ENCODE measurements around the gene USP17L19. TPM values are rescaled to one million over a fixed set of nuclear protein-coding genes. Genes with fewer than 3 reads are reported as not detected.
A peak's percentile ranks its signal among the peaks of the same experiment; 100 is the strongest.
"Not testable (repeated sequence)": the region's sequence is repeated elsewhere in the genome, so short reads cannot be mapped to it uniquely, and the experiment has no call there.

Gene USP17L19, protein sequence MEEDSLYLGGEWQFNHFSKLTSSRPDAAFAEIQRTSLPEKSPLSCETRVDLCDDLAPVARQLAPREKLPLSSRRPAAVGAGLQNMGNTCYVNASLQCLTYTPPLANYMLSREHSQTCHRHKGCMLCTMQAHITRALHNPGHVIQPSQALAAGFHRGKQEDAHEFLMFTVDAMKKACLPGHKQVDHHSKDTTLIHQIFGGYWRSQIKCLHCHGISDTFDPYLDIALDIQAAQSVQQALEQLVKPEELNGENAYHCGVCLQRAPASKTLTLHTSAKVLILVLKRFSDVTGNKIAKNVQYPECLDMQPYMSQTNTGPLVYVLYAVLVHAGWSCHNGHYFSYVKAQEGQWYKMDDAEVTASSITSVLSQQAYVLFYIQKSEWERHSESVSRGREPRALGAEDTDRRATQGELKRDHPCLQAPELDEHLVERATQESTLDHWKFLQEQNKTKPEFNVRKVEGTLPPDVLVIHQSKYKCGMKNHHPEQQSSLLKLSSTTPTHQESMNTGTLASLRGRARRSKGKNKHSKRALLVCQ
- not detected for total RNA-seq (ENCODE audit: unreplicated experiment)
- long read RNA-seq = 0 reads

DNA sequence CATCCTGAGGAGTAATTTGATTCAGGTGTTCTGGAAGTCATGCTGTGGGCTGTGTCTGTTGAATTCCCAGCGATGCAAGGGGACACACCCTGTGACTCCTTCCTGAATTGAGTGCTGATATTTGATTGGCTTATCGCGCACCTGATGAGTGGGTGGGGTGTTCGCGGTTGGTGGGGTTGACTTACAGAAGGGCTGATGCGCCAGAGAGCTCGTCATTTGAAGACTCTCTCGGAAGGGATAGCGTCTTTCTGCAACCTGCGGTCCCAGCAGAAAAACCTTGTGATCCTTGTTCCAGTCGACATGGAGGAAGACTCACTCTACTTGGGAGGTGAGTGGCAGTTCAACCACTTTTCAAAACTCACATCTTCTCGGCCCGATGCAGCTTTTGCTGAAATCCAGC lies at the start of gene USP17L19:
TSS of gene USP17L19 (plus strand) at position 301 of the 400 bp plus-strand sequence. CDS start at position 301, 0 bp downstream.
- H3K27me3 Mint-ChIP-seq (ENCODE audit: unreplicated experiment); DNase-seq; H3K36me3 Mint-ChIP-seq (ENCODE audit: unreplicated experiment); H3K27ac Mint-ChIP-seq (ENCODE audit: unreplicated experiment); H3K4me3 Mint-ChIP-seq (ENCODE audit: unreplicated experiment); H3K9me3 Mint-ChIP-seq (ENCODE audit: unreplicated experiment); H3K4me1 Mint-ChIP-seq (ENCODE audit: low read depth, unreplicated experiment): not testable (repeated sequence)

DNA sequence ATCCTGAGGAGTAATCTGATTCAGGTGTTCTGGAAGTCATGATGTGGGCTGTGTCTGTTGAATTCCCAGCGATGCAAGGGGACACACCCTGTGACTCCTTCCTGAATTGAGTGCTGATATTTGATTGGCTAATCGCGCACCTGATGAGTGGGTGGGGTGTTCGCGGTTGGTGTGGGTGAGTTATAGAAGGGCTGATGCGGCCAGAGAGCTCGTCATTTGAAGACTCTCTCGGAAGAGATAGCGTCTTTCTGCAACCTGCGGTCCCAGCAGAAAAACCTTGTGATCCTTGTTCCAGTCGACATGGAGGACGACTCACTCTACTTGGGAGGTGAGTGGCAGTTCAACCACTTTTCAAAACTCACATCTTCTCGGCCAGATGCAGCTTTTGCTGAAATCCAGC lies 42.8 kb upstream of the USP17L19 start, which contains the start of gene USP17L10:
TSS of gene USP17L10 (plus strand) at position 301 of the 400 bp plus-strand sequence. CDS start at position 301, 0 bp downstream.
- not testable (repeated sequence) for H3K4me1 Mint-ChIP-seq (ENCODE audit: low read depth, unreplicated experiment); H3K27ac Mint-ChIP-seq (ENCODE audit: unreplicated experiment); DNase-seq; H3K36me3 Mint-ChIP-seq (ENCODE audit: unreplicated experiment); H3K9me3 Mint-ChIP-seq (ENCODE audit: unreplicated experiment); H3K27me3 Mint-ChIP-seq (ENCODE audit: unreplicated experiment); H3K4me3 Mint-ChIP-seq (ENCODE audit: unreplicated experiment)

DNA sequence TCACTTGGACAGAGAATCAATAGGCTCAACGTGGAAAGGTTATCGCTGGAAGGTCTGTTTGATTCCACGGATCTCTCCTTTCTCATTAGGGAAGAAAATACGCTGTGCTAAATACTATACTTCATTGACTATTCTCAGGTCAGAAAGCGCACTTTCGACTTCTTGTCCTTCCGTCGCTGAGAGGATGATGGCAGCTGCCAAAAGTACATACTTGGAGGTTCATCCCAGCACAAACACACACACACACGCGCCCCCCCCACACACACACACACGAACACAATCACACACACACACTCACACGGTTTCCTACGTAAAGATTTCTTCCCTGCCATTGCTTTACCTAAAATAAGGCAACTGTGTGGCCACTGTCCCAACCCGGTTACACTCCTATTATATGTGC lies 38.5 kb upstream of the USP17L19 start:
- H3K36me3 Mint-ChIP-seq (ENCODE audit: unreplicated experiment); H3K9me3 Mint-ChIP-seq (ENCODE audit: unreplicated experiment); H3K27ac Mint-ChIP-seq (ENCODE audit: unreplicated experiment); H3K4me1 Mint-ChIP-seq (ENCODE audit: low read depth, unreplicated experiment); H3K4me3 Mint-ChIP-seq (ENCODE audit: unreplicated experiment); H3K27me3 Mint-ChIP-seq (ENCODE audit: unreplicated experiment); DNase-seq: not testable (repeated sequence)

DNA sequence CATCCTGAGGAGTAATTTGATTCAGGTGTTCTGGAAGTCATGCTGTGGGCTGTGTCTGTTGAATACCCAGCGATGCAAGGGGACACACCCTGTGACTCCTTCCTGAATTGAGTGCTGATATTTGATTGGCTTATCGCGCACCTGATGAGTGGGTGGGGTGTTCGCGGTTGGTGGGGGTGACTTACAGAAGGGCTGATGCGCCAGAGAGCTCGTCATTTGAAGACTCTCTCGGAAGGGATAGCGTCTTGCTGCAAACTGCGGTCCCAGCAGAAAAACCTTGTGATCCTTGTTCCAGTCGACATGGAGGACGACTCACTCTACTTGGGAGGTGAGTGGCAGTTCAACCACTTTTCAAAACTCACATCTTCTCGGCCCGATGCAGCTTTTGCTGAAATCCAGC lies 38.1 kb upstream of the USP17L19 start, which contains the start of gene USP17L11:
TSS of gene USP17L11 (plus strand) at position 301 of the 400 bp plus-strand sequence. CDS start at position 301, 0 bp downstream.
- H3K4me1 Mint-ChIP-seq (ENCODE audit: low read depth, unreplicated experiment); H3K27me3 Mint-ChIP-seq (ENCODE audit: unreplicated experiment); H3K27ac Mint-ChIP-seq (ENCODE audit: unreplicated experiment); H3K9me3 Mint-ChIP-seq (ENCODE audit: unreplicated experiment); H3K36me3 Mint-ChIP-seq (ENCODE audit: unreplicated experiment); H3K4me3 Mint-ChIP-seq (ENCODE audit: unreplicated experiment); DNase-seq: not testable (repeated sequence)

DNA sequence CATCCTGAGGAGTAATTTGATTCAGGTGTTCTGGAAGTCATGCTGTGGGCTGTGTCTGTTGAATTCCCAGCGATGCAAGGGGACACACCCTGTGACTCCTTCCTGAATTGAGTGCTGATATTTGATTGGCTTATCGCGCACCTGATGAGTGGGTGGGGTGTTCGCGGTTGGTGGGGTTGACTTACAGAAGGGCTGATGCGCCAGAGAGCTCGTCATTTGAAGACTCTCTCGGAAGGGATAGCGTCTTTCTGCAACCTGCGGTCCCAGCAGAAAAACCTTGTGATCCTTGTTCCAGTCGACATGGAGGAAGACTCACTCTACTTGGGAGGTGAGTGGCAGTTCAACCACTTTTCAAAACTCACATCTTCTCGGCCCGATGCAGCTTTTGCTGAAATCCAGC lies 33.3 kb upstream of the USP17L19 start, which contains the start of gene USP17L12:
TSS of gene USP17L12 (plus strand) at position 301 of the 400 bp plus-strand sequence. CDS start at position 301, 0 bp downstream.
- DNase-seq; H3K27ac Mint-ChIP-seq (ENCODE audit: unreplicated experiment); H3K4me1 Mint-ChIP-seq (ENCODE audit: low read depth, unreplicated experiment); H3K4me3 Mint-ChIP-seq (ENCODE audit: unreplicated experiment); H3K27me3 Mint-ChIP-seq (ENCODE audit: unreplicated experiment); H3K9me3 Mint-ChIP-seq (ENCODE audit: unreplicated experiment); H3K36me3 Mint-ChIP-seq (ENCODE audit: unreplicated experiment): not testable (repeated sequence)

DNA sequence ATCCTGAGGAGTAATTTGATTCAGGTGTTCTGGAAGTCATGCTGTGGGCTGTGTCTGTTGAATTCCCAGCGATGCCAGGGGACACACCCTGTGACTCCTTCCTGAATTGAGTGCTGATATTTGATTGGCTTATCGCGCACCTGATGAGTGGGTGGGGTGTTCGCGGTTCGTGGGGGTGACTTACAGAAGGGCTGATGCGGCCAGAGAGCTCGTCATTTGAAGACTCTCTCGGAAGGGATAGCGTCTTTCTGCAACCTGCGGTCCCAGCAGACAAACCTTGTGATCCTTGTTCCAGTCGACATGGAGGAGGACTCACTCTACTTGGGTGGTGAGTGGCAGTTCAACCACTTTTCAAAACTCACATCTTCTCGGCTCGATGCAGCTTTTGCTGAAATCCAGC lies 28.6 kb upstream of the USP17L19 start, which contains the start of gene USP17L13:
TSS of gene USP17L13 (plus strand) at position 301 of the 400 bp plus-strand sequence. CDS start at position 301, 0 bp downstream.
- not testable (repeated sequence) for H3K4me3 Mint-ChIP-seq (ENCODE audit: unreplicated experiment); H3K9me3 Mint-ChIP-seq (ENCODE audit: unreplicated experiment); H3K27ac Mint-ChIP-seq (ENCODE audit: unreplicated experiment); H3K4me1 Mint-ChIP-seq (ENCODE audit: low read depth, unreplicated experiment); H3K36me3 Mint-ChIP-seq (ENCODE audit: unreplicated experiment); H3K27me3 Mint-ChIP-seq (ENCODE audit: unreplicated experiment); DNase-seq

DNA sequence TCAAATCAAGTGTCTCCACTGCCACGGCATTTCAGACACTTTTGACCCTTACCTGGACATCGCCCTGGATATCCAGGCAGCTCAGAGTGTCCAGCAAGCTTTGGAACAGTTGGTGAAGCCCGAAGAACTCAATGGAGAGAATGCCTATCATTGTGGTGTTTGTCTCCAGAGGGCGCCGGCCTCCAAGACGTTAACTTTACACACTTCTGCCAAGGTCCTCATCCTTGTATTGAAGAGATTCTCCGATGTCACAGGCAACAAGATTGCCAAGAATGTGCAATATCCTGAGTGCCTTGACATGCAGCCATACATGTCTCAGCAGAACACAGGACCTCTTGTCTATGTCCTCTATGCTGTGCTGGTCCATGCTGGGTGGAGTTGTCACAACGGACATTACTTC lies 22.9 kb upstream of the USP17L19 start:
- H3K4me3 Mint-ChIP-seq (ENCODE audit: unreplicated experiment); H3K4me1 Mint-ChIP-seq (ENCODE audit: low read depth, unreplicated experiment); H3K27me3 Mint-ChIP-seq (ENCODE audit: unreplicated experiment); DNase-seq; H3K27ac Mint-ChIP-seq (ENCODE audit: unreplicated experiment); H3K9me3 Mint-ChIP-seq (ENCODE audit: unreplicated experiment); H3K36me3 Mint-ChIP-seq (ENCODE audit: unreplicated experiment): not testable (repeated sequence)

DNA sequence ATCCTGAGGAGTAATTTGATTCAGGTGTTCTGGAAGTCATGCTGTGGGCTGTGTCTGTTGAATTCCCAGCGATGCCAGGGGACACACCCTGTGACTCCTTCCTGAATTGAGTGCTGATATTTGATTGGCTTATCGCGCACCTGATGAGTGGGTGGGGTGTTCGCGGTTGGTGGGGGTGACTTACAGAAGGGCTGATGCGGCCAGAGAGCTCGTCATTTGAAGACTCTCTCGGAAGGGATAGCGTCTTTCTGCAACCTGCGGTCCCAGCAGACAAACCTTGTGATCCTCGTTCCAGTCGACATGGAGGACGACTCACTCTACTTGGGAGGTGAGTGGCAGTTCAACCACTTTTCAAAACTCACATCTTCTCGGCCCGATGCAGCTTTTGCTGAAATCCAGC lies 19.1 kb upstream of the USP17L19 start, which contains the start of gene USP17L15:
TSS of gene USP17L15 (plus strand) at position 301 of the 400 bp plus-strand sequence. CDS start at position 301, 0 bp downstream.
- not testable (repeated sequence) for H3K4me1 Mint-ChIP-seq (ENCODE audit: low read depth, unreplicated experiment); H3K27me3 Mint-ChIP-seq (ENCODE audit: unreplicated experiment)

DNA sequence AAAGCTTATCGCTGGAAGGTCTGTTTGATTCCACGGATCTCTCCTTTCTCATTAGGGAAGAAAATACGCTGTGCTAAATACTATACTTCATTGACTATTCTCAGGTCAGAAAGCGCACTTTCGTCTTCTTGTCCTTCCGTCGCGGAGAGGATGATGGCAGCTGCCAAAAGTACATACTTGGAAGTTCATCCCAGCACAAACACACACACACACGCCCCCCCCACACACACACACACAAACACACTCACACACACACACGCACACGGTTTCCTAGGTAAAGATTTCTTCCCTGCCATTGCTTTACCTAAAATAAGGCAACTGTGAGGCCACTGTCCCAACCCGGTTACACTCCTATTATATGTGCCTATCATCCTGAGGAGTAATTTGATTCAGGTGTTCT lies 14.7 kb upstream of the USP17L19 start:
- H3K9me3 Mint-ChIP-seq (ENCODE audit: unreplicated experiment); H3K4me1 Mint-ChIP-seq (ENCODE audit: low read depth, unreplicated experiment); DNase-seq; H3K27ac Mint-ChIP-seq (ENCODE audit: unreplicated experiment); H3K27me3 Mint-ChIP-seq (ENCODE audit: unreplicated experiment); H3K36me3 Mint-ChIP-seq (ENCODE audit: unreplicated experiment); H3K4me3 Mint-ChIP-seq (ENCODE audit: unreplicated experiment): not testable (repeated sequence)

More for the DNA sequence above, 19.1 kb upstream of the USP17L19 start, which contains the start of gene USP17L15:
- H3K4me3 Mint-ChIP-seq (ENCODE audit: unreplicated experiment); DNase-seq; H3K9me3 Mint-ChIP-seq (ENCODE audit: unreplicated experiment); H3K27ac Mint-ChIP-seq (ENCODE audit: unreplicated experiment); H3K36me3 Mint-ChIP-seq (ENCODE audit: unreplicated experiment): not testable (repeated sequence)

DNA sequence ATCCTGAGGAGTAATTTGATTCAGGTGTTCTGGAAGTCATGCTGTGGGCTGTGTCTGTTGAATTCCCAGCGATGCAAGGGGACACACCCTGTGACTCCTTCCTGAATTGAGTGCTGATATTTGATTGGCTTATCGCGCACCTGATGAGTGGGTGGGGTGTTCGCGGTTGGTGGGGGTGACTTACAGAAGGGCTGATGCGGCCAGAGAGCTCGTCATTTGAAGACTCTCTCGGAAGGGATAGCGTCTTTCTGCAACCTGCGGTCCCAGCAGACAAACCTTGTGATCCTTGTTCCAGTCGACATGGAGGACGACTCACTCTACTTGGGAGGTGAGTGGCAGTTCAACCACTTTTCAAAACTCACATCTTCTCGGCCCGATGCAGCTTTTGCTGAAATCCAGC lies 9.6 kb upstream of the USP17L19 start, which contains the start of gene USP17L17:
TSS of gene USP17L17 (plus strand) at position 301 of the 400 bp plus-strand sequence. CDS start at position 301, 0 bp downstream.
- not testable (repeated sequence) for H3K36me3 Mint-ChIP-seq (ENCODE audit: unreplicated experiment); H3K27me3 Mint-ChIP-seq (ENCODE audit: unreplicated experiment); H3K4me1 Mint-ChIP-seq (ENCODE audit: low read depth, unreplicated experiment); H3K27ac Mint-ChIP-seq (ENCODE audit: unreplicated experiment); H3K4me3 Mint-ChIP-seq (ENCODE audit: unreplicated experiment); H3K9me3 Mint-ChIP-seq (ENCODE audit: unreplicated experiment); DNase-seq

DNA sequence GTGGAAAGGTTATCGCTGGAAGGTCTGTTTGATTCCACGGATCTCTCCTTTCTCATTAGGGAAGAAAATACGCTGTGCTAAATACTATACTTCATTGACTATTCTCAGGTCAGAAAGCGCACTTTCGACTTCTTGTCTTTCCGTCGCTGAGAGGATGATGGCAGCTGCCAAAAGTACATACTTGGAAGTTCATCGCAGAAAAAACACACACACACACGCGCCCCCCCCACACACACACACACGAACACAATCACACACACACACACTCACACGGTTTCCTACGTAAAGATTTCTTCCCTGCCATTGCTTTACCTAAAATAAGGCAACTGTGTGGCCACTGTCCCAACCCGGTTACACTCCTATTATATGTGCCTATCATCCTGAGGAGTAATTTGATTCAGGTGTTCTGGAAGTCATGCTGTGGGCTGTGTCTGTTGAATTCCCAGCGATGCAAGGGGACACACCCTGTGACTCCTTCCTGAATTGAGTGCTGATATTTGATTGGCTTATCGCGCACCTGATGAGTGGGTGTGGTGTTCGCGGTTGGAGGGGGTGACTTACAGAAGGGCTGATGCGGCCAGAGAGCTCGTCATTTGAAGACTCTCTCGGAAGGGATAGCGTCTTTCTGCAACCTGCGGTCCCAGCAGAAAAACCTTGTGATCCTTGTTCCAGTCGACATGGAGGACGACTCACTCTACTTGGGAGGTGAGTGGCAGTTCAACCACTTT lies 5.1 kb upstream of the USP17L19 start, which contains the start of gene USP17L18:
TSS of gene USP17L18 (plus strand) at position 678 of the 728 bp plus-strand sequence. CDS start at position 678, 0 bp downstream.
- not testable (repeated sequence) for H3K9me3 Mint-ChIP-seq (ENCODE audit: unreplicated experiment); H3K27ac Mint-ChIP-seq (ENCODE audit: unreplicated experiment)

More for the DNA sequence above, 5.1 kb upstream of the USP17L19 start, which contains the start of gene USP17L18:
- H3K4me1 Mint-ChIP-seq (ENCODE audit: low read depth, unreplicated experiment); H3K27me3 Mint-ChIP-seq (ENCODE audit: unreplicated experiment); H3K36me3 Mint-ChIP-seq (ENCODE audit: unreplicated experiment); H3K4me3 Mint-ChIP-seq (ENCODE audit: unreplicated experiment): not testable (repeated sequence)
- DNase-seq = peak; percentile 6
